ENCODE data around the gene MAN1C1. TPM values are rescaled to one million over a fixed set of nuclear protein-coding genes. Genes with fewer than 3 reads are reported as not detected.

Gene MAN1C1
- total and polyA plus RNA-seq, 2 donors from 2014 or later: 31.7 to 65.5 TPM

GRCh38 chr1:25640646-25641328 lies 24.2 kb downstream of the MAN1C1 start:
- no peak overlapping the region for H3K4me3 ChIP-seq (ENCODE audit: low read length in 3 of 3)
- no peak for TF ChIP-seq CTCF (IDR thresholded peaks at IDR 0.05; ENCODE audit: borderline replicate concordance, extremely low read depth, insufficient read depth)
- no peak overlapping the region for H3K9ac ChIP-seq (ENCODE audit: low read length in 3 of 3)
- H3K36me3 ChIP-seq (ENCODE audit: control insufficient read depth in 2 of 3, insufficient read depth in 3 of 3, low read length in 3 of 3): peaks cover 0 to 2% (median 0%) of the 10 kb centered on the region in 3 donors
- H3K9me3 ChIP-seq (ENCODE audit: control insufficient read depth in 2 of 3, insufficient read depth in 1 of 3, low read length in 3 of 3): peaks cover 0 to 2% (median 0%) of the 10 kb centered on the region in 3 donors
- H3K27ac ChIP-seq (ENCODE audit: low read depth in 2 of 2, low read length in 2 of 2): no peak overlapping the region
- peaks cover 0 to 8% (median 7%) of the 10 kb centered on the region in 3 donors for H3K4me1 ChIP-seq (ENCODE audit: control insufficient read depth in 2 of 3, insufficient read depth in 2 of 3, low read depth in 1 of 3, low read length in 3 of 3)
- intact Hi-C loops (cut with DNase I): no loop called here
- DNase-seq (no peak), FAIRE-seq (no peak)
- no peaks in the 10 kb centered on the region for H3K27me3 ChIP-seq (ENCODE audit: control insufficient read depth, insufficient read depth, low read length)

DNA sequence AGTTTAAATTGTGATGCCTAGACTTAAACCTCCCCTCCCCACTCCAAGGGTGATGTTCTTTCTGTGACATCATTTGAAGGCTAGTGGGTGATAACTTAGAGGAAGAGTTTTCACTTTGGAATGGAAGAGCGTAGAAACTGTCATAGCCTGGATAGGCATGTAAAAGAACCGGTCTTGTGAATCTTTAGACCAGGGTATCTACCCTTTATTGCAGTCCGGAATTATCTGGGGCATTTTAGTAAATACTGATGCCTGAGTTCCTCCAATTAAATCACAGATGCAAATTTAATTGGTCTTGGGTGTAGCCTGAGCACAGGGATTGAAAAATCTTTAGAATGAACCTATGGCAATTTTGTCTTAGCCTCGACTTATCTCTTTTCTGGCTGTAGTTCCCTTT lies 24.7 kb downstream of the MAN1C1 start:
- peaks cover 0 to 8% (median 7%) of the 10 kb centered on the region in 3 donors for H3K4me1 ChIP-seq (ENCODE audit: control insufficient read depth in 2 of 3, insufficient read depth in 2 of 3, low read depth in 1 of 3, low read length in 3 of 3)
- H3K9me3 ChIP-seq (ENCODE audit: control insufficient read depth in 2 of 3, insufficient read depth in 1 of 3, low read length in 3 of 3): peaks cover 0 to 2% (median 0%) of the 10 kb centered on the region in 3 donors
- FAIRE-seq (no peak), DNase-seq (no peak)
- no peak overlapping the region for H3K4me3 ChIP-seq (ENCODE audit: low read length in 3 of 3)
- no peaks in the 10 kb centered on the region for H3K27me3 ChIP-seq (ENCODE audit: control insufficient read depth, insufficient read depth, low read length)
- no peak for TF ChIP-seq CTCF (IDR thresholded peaks at IDR 0.05; ENCODE audit: borderline replicate concordance, extremely low read depth, insufficient read depth)
- no peak overlapping the region for H3K9ac ChIP-seq (ENCODE audit: low read length in 3 of 3)
- intact Hi-C loops (cut with DNase I): no loop called here
- H3K36me3 ChIP-seq (ENCODE audit: control insufficient read depth in 2 of 3, insufficient read depth in 3 of 3, low read length in 3 of 3): peaks cover 0 to 6% (median 0%) of the 10 kb centered on the region in 3 donors
- H3K27ac ChIP-seq (ENCODE audit: low read depth in 2 of 2, low read length in 2 of 2): no peak overlapping the region

DNA sequence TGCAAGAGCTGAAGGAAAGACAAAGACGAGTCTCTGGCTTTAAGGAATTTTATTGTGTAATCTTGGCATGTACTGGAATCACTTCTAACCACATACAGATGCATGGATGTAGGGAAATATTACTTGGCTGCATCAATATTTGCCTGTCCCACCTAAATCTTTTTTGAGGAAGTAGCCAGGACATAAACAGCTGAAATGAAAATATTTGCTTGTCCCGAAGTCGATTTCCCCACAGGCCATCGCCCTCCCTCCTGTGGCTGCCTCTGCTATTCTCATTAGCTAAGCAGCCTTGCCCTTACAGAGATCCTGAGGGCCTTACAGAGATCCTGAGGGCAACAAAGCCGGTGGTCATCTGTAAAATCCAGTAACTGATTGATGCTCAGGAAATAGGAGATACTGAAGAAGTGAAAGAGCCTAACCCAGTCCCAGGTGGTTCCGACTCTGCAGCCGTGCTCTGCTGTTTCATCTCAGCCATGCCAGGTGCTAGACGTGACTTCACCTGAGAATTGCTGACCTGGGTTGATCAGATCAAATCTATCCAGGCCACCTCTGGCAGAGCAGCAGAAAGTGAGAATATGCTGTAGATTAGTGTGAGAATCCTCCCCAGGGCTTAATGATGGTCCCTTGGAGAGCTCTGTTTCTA lies 25.5 kb downstream of the MAN1C1 start:
- Histone ChIP-seq H3K27ac (ENCODE audit: low read depth in 2 of 2, low read length in 2 of 2) (no peak overlapping the region), H3K4me1 (ENCODE audit: control insufficient read depth in 2 of 3, insufficient read depth in 2 of 3, low read depth in 1 of 3, low read length in 3 of 3) (peaks cover 0 to 8% (median 7%) of the 10 kb centered on the region in 3 donors), H3K27me3 (ENCODE audit: control insufficient read depth, insufficient read depth, low read length) (no peaks in the 10 kb centered on the region), H3K4me3 (ENCODE audit: low read length in 3 of 3) (no peak overlapping the region), H3K36me3 (ENCODE audit: control insufficient read depth in 2 of 3, insufficient read depth in 3 of 3, low read length in 3 of 3) (peaks cover 0 to 6% (median 0%) of the 10 kb centered on the region in 3 donors), H3K9me3 (ENCODE audit: control insufficient read depth in 2 of 3, insufficient read depth in 1 of 3, low read length in 3 of 3) (no peaks in the 10 kb centered on the region), H3K9ac (ENCODE audit: low read length in 3 of 3) (no peak overlapping the region)
- intact Hi-C loops (cut with DNase I): no loop called here
- no peak for FAIRE-seq
- no peak for TF ChIP-seq CTCF (IDR thresholded peaks at IDR 0.05; ENCODE audit: borderline replicate concordance, extremely low read depth, insufficient read depth)
- DNase-seq: no peak

All from kidney (tissue), 14 donors.